HG03469 (cell line): ENCODE measurements around the gene SLC22A5.

Experiments used
- ATAC-seq: cut with Tn5 transposase; IDR thresholded peaks from one replicate; pipeline ENCODE4 v1.9.1; 2021; ENCODE audit warnings: mild to moderate bottlenecking, moderate library complexity, moderate number of reproducible peaks; ENCODE audit not compliant: unreplicated experiment

Gene SLC22A5

DNA sequence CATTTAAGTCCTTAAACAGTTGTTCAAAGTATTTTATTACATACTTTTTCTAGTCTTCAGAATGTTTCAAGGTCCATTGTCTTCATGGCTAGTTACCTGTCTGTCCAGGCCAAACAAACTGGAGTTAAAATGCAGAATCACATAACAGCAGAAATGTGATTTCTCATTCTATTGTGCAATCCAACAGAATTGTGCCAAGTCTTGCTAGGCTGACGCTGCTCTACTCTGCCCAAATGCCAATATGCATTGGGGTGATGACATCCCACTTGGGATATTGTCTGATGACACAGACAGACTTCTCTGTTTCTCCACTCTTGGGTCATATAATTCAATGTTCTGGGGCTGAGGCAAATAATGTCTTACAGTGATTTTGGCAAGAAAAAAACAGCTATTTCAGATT is 5.2 kb upstream of the SLC22A5 start:
- no peak for ATAC-seq

DNA sequence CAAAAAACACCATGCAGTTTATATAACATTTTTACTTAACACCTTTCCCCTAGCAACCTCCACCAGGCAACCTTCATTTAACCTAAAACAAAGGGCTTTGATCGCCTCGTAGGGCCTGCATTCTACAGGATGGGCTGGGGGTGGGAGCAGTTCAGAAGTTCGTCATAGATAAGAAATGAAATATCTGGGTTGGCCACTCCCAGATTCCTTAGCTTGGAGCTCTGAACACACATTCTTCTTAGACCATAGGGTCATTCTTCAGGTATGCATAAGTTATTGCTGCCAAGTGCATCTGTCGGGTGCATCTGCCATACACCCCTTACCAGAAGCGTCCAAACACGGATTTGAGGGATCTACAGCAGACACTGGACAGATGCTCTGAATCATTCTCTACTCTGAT is 4.3 kb upstream of the SLC22A5 start:
- ATAC-seq, result no peak

DNA sequence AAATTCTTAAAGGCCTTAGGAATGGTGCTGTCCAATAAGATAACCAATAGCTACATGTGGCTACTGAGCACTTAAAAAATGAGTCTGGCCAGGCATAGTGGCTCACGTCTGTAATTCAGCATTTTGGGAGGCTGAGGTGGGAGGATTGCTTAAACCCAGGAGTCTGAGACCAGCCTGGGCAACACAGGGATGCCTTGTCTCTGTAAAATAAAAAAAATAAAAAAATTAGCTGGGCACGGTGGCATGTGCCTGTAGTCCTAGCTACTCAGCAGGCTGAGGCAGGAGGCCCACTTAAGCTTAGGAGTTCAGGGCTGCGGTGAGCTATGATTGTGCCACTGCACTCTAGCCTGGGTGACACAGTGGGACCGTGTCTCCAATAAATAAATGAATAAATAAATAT is 1.3 kb upstream of the SLC22A5 start:
- ATAC-seq, result no peak

DNA sequence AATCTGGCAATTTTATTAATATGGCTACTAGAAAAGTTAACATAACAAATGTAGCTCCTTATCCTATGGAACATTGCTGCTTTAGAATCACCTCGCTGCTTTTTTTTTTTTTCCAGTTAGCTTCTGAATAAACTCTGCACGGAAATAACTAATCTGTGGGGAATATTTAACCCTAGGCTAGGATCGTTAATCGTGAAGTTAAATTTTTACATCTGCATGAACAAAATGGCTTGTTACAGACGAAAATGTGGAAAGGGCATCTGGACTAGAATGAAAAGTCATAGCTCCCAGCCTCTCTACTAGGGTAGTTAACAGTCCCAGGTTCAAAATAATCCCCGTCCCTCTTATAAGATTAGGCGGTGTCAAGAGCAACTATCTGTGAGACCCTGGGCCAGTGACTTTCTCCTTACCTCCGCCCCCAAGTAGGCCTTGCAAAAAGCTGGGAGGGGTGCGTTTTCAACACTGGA is 470 bp upstream of the SLC22A5 start:
- no peak for ATAC-seq

DNA sequence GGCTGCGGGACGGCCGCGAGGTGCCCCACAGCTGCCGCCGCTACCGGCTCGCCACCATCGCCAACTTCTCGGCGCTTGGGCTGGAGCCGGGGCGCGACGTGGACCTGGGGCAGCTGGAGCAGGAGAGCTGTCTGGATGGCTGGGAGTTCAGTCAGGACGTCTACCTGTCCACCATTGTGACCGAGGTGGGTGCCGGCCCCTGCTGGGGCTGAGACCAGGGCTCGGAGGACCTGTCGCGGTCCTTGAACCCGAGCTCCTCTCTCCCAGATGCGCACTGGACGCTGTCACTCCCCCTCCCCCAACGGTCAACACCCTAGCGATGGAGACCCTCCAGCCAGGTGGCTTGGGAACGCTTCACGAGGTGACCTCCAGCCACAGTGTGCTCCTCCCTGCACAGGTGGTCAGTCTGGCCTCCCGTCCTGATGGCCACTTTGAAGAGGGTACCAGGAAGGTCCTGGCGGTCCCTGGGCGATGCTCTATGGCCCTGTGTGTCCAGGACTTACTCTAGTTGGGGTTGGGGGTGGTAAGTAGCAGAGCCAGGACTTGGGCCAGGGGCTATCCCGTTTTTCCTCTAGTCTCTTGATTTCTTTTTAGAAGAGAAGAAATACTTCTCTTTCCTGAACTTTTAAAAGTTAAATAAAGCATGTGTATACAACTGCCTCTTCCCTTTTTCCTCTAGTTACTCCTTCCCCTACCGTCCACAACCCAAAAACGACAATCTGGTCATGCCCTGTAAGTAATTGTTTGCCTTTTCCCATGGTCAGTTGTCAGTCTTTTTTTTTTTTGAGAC is 866 bp downstream of the SLC22A5 start:
- ATAC-seq, result peak; percentile 14

DNA sequence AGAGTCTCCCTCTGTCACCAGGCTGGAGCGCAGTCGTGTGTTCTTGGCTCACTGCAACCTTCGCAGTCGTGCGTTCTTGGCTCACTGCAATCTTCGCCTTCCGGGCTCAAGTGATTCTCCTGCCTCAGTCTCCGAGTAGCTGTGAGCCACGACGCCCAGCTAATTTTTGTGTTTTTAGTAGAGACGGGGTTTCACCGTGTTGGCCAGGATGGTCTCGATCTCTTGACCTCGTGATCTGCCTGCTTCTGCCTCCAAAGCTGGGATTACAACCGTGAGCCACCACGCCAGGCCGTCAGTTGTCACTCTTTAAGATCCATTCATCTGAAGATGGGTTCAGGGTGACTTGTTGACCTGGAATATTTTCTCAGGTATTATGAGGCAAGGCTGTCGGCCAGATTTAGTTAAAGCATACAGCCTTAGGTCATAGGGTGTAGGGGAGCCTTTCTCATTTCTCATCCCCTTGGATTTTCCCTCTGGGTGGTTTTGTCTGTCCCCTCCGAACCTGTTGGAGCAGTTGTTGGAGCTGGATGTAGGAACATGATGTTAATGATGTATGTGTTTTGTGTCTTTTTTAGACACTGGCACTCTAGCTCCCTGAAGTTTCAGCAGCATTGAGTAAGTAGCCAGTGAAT is 1.6 kb downstream of the SLC22A5 start:
- ATAC-seq, result no peak

DNA sequence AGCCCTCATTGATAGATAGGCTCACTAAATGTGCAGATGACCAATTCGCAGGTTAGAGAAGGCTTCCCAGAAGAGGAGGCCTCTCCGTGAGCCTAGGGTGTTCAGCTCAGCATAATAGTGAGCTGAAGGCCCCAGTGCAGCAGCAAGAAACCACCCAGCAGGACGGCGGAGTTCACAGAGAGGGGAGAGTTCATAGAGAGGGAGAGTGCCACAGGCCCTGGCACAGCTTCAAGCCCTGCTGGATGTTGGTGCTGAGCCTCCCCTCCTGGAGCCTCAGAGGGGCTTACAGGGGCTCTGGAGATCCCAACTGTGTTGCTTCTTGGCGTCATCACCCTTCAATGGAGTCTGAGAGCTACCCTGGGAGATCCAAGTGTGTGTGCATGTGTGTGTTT is 2.1 kb downstream of the SLC22A5 start:
- no peak for ATAC-seq

DNA sequence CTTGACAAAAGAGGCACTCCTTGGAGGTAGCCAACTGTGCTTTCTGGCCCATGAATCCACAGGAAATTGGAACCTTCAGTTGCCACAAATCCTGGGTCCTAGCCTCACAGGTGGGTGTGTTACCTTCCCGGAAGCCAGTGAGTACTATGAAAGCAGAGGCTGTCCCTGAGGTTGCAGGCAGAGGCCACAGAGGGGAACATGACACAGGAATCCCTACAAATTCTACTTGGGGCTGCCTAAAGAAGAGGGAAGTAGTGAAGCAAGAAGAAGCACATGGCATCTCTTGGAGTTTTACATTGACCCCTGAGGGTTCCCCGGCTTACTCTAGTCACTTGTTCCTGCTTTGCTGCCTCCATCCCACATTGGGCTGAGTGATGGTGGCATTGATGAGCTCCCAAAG is 2.6 kb downstream of the SLC22A5 start:
- ATAC-seq, result no peak

DNA sequence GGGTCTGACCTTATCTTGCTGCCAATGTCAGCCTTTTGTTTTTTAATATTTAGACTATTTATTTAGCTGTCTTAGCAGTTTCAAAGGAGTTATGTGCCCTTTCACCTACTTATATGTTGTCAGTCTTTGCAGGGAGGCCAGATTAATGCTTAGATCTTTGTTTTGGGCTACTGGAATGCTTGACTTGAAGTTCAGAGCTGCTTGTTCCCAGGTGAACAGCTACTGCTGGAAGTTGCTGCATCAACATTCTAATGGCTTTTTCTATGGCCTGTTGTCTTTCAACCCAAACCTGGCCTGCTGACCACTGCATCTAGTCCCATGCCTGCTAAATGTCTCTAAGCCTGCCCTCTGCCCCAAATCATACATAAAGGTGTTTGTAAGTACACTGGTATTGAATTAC is 3.0 kb downstream of the SLC22A5 start:
- no peak for ATAC-seq

DNA sequence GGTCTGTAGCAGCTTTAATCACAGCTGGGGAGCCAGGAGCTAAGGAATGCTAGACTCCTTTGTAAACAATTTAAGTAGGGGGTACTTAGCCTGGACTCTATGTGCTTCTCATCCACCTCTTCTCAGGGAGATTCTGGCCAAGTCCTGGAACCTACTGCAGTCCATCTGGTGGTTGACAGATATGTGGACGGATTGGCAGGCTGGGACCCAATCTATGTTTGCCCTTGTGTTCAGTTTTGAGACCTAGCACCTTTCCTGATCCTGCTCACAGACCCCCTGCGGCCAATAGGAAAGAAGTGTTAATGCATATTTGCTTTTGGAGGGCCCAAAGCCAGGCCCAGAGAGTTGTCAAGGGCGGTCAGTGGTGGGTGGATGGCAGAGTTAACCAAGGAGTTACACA is 6.4 kb downstream of the SLC22A5 start:
- no peak for ATAC-seq

DNA sequence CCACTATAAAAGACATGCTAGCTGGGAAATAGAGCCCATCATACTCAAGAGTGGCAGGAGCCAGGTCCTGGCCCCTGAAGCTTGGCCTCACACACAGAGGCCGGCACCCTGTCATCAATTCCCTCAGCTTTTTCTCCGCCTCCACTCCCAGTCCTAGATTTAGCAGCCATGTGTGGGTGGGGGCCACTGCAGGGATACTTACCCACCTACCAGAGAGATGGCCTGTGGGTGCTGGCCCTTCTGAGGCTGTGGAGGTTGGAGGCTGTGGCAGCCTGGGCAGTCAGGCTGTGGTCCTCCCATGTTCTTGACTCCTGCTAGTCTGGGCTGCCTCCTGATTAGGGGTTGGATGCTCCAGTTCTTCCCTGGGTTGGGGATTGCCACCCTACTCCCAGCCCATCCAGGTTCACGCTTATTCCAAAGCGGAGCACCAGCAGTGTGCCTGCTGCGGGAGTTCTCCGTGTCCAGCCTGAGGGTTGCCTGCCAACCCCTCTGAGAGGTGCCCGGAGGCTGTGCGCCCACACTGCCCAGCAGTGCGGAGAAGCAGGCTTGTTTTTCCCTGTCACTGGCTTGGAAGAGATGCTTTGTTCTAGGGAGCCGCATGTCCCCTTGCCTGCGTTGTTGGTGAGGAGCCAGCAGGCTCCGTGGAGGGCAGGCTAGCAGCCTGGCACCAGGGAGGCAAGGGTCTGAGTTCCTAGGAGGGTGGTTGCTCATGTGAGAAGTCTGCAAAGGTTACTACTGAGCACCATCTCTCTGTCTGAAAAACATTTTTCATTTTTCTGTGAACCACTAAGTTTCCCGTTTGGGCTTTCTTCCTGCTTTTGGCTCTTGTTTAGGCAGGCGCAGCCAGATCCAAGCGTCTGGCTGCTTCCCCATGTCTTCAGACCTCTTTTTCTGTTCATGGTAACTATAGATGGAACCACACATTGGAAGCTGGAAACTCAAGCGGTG is 7.5 kb downstream of the SLC22A5 start:
- ATAC-seq, result no peak

DNA sequence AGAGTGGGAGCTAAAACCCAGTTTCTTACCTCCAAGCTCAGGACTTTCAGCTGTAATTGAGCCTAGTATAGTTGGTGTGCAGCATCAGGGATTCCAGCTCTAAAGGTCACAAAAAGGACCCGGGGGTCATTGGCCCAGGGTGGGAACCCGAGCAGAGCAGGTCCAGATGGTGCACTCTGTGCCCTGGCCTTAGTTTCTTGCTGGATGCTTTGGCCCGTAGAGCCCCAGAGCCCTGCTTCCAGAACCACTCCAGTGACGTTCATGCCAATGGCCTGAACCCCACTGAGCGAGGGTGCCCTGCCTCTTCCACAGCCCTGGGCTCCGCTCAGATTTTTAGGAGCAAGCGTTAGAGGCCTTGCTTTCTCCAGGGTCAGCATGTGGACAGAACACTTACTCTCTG is 8.2 kb downstream of the SLC22A5 start:
- ATAC-seq, result no peak

DNA sequence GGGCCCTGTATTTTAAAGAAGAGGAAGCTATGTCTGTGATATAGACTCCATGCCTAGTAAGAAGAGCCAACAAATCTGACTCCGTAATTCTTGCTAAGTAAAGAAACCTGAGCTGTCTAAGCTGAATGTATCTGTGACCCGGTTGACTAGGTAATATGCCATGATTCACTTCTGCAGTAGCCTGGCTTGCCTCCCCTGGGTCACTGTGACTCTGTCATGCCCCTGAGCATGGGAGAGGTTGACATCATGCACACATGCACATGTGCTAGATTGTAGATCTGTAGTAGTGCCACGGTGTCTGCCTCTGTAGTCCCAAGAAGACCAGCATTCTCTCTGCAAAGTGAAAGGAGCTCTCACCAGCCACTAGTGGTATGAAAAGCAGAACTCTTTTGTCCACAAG is 9.1 kb downstream of the SLC22A5 start:
- ATAC-seq, result no peak

DNA sequence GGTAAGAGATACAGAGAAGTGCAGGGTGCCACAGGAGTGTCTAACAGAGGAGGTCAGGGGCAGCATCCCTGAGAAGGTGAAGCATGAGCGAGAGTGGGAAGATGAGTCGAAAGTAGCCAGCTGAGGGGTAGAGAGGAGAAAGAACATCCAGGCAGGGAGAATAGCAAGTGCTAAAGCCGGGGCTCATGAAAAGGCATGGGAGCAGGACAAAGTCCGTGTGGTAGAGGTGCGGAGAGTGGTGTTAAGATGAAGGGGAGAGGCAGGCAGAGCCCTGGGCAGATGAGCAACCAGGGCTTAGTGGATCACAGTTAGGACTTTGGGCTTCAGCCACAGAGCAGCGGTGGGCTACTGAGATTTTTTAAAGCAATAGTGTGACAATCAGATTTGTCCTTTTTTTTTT is 10.5 kb downstream of the SLC22A5 start:
- no peak for ATAC-seq

DNA sequence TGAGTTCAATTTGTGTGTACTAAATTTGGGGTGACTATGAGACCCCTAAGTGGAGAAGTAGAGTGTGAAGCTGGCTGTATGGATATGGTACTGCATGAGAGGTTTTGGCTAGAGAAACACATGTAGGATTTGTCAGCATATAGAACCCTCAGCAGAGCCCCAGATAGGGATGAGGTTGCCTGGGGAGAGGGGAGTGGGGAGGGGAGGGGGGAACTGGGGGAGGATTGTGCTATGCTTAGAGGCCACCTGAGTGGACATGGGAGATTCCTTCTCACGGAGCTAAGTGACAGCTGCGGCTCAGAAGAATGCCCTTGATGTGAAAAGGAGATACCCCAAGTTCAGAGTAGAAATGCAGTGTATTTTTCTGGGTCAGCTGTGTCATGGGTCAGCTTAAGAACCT is 11.2 kb downstream of the SLC22A5 start:
- ATAC-seq, result no peak

DNA sequence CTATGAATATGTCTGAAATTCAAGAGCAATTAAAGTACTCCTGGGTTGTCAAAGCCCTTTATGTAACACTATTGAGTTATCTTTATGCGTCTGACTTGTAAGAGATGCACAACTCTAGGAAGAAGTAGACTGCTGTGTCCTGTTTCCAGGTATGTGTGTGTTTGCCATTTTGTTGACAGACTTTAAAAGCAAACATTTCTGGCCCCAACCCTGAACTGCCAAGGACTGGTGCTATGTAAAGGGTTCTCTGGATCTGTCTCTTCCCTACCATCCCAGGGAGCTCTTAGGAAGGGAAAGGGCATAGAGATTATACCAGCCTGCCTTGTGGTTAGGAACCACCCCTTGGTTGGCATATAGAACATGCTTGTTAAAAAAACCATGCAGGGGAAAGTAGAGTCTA is 12.1 kb downstream of the SLC22A5 start:
- ATAC-seq, result no peak

DNA sequence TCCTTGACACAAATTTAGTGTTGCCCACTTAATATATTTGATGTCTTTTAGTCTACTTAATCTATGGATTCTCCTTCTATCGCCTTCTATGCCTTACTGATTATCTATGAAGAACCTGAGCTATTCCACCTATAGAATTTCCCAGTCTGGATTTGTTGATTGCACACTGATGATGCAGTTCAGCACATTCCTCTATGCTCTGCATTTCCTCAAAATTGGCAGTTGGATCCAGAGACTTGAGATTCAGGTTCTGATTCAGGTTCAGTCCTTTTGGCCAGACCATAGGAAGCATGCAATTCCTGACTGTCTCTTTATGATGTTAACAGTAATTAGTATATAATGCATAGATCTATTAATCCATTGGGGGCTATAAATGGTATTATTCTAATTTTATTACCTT is 13.8 kb downstream of the SLC22A5 start:
- no peak for ATAC-seq

DNA sequence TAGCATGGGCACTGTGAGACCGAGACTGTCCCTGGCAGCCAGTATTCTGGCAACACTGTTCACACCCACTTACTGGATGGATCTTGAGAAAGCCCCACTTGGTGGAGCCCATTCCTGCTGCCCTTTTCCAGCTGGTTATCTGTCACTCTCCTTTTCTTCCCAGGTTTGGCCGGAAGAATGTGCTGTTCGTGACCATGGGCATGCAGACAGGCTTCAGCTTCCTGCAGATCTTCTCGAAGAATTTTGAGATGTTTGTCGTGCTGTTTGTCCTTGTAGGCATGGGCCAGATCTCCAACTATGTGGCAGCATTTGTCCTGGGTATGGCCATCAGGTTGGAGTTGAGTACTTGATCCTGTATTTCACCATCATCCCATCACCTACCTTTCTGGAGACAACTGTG is 14.5 kb downstream of the SLC22A5 start:
- no peak for ATAC-seq

DNA sequence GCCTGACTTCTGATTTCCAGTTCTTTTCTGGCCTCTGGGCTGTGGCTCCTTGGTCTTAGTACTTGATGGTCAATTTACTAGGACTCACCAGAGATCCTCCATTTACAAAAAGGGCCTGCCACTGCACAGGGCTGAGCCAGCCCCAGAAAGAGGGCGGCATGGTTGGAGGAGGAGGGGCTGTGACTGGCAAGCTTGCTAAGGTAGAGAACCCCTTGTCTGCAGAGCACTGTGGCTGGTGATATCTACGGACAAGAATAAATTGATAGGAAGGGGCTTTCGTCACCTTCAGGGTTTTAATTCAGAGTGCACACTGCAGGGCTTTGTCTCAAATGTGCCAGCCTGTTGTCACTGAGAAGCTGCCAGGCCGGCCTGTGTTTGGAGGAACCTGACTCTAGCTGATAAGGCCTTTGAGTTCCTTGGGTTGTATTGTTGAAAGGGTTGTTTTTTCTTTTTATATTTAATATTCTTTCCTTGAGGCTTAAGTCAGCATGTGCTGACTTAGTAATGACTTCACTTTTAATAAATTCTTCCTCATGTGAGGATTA is 15.1 kb downstream of the SLC22A5 start:
- no peak for ATAC-seq

DNA sequence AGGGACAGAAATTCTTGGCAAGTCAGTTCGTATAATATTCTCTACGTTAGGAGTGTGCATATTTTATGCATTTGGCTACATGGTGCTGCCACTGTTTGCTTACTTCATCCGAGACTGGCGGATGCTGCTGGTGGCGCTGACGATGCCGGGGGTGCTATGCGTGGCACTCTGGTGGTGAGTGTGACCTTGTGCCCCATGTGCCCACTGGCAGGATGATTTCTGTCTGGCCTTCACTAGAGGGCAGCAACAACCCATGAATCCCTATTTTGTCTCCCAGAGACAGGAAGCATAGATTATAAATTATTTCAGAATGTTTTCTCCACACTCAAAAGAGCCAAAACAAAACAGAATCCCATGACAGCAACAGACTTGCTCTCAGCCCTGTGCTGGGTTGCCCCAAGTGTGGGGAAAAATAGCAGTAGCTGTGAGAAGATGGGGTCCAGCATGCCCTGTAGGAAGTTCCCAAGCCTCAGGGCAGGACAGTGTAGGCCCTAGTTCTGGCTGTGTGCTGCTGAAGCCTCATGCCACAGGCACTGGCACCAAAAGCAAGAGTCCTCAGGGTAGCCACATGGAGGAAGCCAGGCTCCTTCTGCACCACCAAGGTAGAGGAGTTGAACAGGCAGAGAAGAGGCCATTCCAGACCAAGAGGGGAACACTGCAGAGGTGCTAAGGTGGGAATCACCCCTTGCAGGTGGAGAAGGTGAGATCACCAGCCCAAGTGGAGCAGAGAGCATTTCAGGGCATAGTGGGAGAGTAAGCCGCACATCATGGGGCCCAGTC is 16.0 kb downstream of the SLC22A5 start:
- no peak for ATAC-seq
